HG03378 (cell line): ENCODE measurements around the gene DNHD1.

Source experiments
- ATAC-seq: cut with Tn5 transposase; IDR thresholded peaks from one replicate; pipeline ENCODE4 v1.9.1; 2021; ENCODE audit warnings: mild to moderate bottlenecking, moderate library complexity; ENCODE audit not compliant: unreplicated experiment

Gene DNHD1

DNA sequence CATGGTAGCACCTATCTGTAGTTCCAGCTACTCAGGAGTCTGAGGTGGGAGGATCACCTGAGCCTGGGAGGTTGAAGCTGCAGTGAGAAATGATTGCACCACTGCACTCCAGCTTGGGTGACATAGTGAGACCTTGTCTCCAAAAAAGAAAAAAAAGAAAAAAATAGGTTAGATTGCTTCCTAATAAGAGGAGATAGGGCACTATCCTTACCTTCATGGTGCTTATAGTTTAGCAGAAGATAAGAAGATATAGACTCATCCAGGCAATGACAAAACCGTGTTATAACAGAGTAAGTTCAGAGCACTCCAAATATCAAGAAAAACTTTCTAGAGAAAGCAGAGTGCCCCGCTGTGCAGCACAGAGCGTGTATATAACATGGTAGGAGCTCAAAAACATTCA, 64.2 kb downstream of the DNHD1 start:
- no peak for ATAC-seq

DNA sequence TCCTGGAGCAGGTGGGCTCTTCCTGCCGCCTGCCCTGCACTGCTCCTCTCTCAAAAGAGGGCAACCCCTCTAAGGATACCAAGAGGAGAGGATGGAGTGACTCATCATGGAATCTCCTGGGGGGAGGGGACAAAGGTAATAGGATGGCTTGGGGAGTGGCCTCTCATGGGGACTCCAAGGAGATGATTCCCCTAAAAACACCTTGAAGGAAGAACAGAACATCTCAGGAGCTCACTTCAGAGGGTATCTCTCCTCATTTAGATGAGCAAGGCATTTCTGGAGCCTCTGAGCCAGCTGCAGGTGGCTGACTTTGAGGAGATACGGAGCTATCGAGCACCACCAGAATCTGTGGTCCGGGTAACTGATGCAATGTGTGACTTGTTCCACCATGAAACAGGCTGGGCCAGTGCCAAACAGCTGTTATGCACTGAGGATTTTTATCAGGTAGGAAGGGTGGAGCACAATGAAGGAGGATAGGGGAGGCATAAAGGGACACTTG, 66.1 kb downstream of the DNHD1 start:
- ATAC-seq, result no peak

- ATAC-seq, result no peak
Observed at GRCh38 chr11:6563667-6564066, 66.6 kb downstream of the DNHD1 start.

- ATAC-seq, result no peak
Observed at GRCh38 chr11:6565325-6565724, 68.2 kb downstream of the DNHD1 start.

- ATAC-seq, result no peak
Observed at GRCh38 chr11:6565988-6566703, 69.1 kb downstream of the DNHD1 start.

GRCh38 chr11:6566704-6567370, 69.8 kb downstream of the DNHD1 start:
- no peak for ATAC-seq

DNA sequence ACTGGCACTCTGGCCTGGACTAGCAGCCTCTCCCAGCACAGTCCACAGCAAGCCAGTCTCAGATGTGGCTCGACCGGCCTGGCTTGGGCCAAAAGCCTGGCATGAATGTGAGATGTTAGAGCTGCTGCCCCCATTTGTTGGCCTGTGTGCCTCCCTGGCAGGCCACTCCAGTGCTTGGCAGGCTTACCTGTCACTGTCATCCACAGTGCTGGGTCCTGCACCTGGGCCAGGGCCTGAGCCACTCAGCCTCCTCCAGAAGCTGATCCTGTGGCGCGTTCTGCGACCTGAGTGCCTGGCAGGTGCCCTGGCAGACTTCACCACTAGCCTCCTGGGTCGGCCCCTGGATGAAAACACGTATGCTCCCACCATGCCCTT, 70.3 kb downstream of the DNHD1 start:
- no peak for ATAC-seq

DNA sequence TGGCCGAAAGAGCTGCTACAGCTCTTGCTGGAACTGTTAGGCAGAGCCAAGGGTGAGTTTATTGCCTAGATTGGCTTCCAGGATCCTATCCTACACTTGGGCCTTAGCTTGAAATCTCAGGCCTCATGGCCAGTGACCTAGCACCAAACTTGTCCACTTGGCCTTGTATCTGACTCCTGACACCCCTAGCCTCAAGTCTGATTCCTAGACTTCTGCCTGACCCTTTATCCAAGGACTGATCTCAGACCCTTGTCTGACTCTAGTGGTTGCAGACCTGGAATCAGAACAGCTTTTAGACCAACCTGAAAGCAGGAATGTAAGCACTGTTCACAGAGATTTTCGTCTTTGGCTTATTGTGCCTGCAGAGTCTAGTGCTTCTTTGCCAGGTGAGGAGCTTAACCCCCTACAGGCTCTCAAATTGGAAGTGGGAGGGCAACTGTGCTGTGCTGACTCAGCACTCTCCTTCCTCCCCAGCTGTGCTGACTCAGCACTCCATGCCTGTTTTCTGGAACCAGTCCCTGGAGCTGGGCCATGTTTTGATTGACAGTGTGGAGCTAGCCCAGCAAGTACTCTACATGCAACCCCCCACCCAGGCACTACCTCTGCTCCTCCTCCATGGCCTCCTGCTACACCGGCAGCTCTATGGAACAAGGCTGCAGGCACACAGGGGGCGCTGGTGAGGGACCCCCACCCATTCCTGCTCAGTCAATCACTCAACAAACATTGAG, 71.3 kb downstream of the DNHD1 start:
- no peak for ATAC-seq

DNA sequence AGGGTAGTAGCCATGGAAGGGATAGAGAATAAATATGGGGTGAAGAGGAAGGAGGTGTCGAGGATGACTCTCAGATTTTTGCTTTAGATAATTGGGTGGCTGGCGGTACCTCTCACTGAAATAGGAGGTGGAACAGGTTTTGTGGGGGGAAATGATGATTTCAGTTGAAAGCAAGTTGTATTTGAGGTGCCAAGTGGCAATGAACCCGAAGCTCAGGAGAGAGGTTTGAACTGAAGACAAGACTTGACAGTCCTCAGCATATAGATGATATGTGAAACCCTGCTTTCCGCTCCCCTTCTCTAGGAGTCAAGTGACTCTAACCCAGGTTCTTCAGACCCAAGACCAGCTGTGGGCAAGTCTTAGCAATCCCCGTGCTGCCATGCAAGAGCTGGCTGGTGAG, 72.6 kb downstream of the DNHD1 start:
- ATAC-seq, result no peak

DNA sequence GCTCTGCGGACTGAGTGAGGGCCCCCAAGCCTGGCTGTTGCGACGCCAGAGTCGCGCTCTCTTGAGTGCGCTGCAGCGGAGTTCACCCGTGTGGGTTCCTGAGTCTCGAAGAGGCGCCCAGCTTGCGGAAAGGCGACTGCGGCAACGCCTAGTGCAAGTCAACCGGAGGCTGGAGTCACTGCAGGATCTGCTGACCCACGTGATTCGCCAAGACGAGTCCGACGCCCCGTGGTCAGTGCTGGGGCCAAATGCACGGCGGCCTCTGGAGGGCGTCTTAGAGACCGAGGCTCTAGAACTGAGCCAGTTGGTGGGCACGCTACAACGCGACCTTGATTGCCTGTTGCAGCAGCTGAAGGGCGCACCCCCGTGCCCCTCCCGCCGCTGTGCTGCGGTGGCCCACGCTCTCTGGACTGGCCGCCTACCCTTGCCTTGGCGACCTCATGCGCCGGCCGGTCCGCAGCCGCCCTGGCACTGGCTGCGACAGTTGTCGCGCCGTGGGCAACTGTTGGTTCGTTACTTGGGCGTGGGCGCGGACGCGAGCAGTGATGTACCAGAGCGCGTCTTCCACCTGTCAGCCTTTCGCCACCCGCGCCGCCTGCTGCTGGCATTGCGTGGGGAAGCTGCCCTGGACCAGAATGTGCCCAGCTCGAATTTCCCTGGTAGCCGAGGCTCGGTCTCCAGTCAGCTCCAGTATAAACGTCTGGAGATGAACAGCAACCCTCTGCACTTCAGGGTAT, 73.8 kb downstream of the DNHD1 start:
- ATAC-seq, result no peak

DNA sequence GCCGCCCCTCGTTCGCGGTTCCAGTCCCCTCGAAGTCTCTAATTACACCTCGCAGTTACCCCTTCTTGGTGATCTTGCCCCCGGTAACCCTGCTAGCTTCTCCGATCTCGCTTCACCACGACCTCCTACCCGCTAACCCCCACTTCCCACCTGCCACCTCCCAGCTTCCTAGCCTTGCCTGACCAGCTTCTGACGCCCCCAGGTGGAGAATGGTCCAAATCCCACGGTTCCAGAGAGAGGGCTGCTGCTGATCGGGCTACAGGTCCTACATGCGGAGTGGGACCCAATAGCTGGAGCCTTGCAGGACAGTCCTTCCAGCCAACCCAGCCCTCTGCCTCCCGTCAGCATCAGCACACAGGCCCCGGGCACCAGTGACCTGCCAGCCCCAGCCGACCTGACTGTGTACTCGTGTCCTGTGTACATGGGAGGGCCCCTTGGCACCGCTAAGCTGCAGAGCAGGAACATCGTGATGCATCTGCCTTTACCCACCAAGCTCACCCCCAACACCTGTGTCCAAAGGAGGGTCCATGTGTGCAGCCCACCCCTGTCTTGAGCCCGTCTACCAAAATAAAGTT, 74.4 kb downstream of the DNHD1 start:
- ATAC-seq, result no peak

GRCh38 chr11:6572215-6572614, 75.1 kb downstream of the DNHD1 start:
- ATAC-seq, result no peak

DNA sequence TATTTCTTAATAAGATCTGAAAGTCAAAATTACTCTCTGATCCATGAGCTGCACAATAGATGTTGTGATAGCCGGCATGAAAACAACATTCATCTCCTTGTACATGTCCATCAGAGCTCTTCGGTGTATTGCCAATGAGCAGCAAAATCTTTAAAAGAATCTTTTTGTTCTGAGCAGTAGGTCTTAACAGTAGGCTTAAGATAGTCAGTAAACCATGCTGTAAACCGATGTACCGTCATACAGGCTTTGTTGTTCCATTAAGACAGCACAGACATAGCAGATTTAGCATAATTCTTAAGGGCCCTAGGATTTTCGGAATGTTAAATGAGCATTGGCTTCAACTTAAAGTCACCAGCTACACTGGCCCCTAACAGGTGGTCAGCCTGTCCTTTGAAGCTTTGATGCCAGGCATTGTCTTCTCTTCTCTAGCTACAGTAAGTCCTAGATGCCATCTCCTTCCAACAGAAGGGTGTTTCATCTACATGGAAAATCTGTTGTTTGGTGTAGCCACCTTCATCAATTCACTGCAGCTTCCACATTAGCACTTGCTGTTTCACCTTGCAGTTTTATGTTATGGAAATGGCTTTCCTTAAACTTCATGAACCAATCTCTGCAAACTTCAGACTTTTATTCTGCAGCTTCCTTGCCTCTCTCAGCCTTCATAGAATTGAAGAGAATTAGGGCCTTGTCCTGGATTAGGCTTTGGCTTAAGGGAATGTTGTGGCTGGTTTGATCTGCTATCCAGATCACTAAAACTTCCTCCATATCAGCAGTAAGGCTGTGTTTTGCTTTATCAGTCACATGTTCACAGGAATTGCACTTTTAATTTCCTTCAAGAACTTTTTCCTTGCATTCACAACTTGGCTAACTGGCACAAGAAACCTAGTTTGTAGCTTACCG, 78.0 kb downstream of the DNHD1 start:
- ATAC-seq, result no peak

- no peak for ATAC-seq
Observed at GRCh38 chr11:6576471-6577373, 79.6 kb downstream of the DNHD1 start.

DNA sequence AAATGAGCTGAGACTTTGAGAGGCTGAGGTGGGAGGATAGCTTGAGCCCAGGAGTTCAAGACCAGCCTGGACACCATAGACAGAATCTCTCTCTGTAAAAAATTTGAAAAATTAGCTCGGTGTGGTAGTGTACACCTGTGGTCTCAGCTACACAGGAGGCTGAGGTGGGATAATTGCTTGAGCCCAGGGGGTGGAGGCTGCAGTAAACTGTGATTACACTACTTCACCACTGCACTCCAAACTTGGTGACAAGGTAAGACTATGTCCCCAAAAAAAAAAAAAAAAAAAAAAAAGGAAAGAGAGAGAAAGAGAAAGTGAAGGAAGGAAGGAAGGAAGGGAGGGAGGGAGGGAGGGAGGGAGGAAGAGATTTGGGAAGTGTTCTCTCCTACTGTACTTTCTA, 81.1 kb downstream of the DNHD1 start:
- no peak for ATAC-seq

- no peak for ATAC-seq
Observed at GRCh38 chr11:6579681-6580080, 82.6 kb downstream of the DNHD1 start.

DNA sequence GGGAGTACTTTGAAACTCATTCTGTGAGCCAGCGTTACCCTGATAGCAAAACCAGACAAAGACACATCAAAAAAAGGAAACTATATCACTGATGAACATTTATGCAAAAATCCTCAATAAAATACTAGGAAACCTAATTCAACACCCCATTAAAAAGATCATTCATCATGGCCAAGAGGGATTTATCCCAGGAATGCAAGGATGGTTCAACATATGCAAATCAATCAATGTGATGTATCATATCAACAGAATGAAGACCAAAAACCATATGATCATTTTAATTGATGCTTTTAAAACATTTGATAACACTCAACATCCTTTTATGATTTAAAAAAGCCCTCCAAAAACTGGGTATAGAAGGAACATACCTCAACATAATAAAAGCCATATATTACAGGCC, 86.5 kb downstream of the DNHD1 start:
- ATAC-seq, result no peak

DNA sequence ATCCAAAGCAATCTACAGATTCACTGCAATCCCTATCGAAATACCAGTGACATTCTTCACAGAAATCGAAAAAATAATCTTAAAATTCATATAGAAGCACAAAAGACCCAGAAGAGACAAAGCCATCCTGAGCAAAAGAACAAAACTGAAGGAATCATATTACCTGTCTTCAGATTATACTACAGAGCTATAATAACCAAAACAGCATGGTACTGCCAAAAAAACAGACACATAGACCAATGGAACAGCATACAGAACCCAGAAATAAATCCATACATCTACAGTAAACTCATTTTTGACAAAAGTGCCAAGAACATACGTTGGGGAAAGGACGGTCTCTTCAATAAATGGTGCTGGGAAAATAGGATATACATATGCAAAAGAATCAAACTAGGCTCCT, 87.4 kb downstream of the DNHD1 start:
- no peak for ATAC-seq
